WTC11 (cell line): ENCODE measurements around the gene SHISA9. TPM values are rescaled to one million over a fixed set of nuclear protein-coding genes. Genes with fewer than 3 reads are reported as not detected.
"Not testable (repeated sequence)": the region's sequence is repeated elsewhere in the genome, so short reads cannot be mapped to it uniquely, and the experiment has no call there.

Source experiments
- ATAC-seq: fragments of 200-7000 bp; cut with Tn5 transposase; 2 replicates; pipeline ENCODE4 v1.10.0; 2021; ENCODE audit warnings: mild to moderate bottlenecking, moderate library complexity
- CTCF ChIA-PET: fragments of 300-600 bp; sonication (Branson Sonifier 250); formaldehyde crosslinking; loops from one replicate; lab custom pipeline; 2021; ENCODE audit warnings: antibody characterized with exemption; lab: Charles Lee
- POLR2A ChIA-PET: fragments of 350-600 bp; sonication (Branson Sonifier 250); formaldehyde crosslinking; loops from one replicate; lab custom pipeline; 2021; ENCODE audit warnings: antibody characterized with exemption; lab: Charles Lee
- DNase-seq: peaks from one replicate; pipeline ENCODE4 v3.0.0; 2021; ENCODE audit warnings: low spot score
- H3K27ac Mint-ChIP-seq: 2 replicates; pipeline ENCODE4 v1.8.0; 2021; ENCODE audit warnings: mixed read lengths
- H3K27me3 Mint-ChIP-seq: 2 replicates; pipeline ENCODE4 v1.8.0; 2021; ENCODE audit warnings: low read depth, mild to moderate bottlenecking, moderate library complexity, mixed read lengths
- H3K36me3 Mint-ChIP-seq: 2 replicates; pipeline ENCODE4 v1.8.0; 2021; ENCODE audit warnings: mixed read lengths
- H3K4me1 Mint-ChIP-seq: 2 replicates; pipeline ENCODE4 v1.8.0; 2022; ENCODE audit warnings: mixed read lengths
- H3K4me3 Mint-ChIP-seq: 2 replicates; pipeline ENCODE4 v1.8.0; 2021; ENCODE audit warnings: mild to moderate bottlenecking, moderate library complexity, mixed read lengths
- H3K9me3 Mint-ChIP-seq: 2 replicates; pipeline ENCODE4 v1.8.0; 2021; ENCODE audit warnings: mixed read lengths
- ARID4B ChIP-seq: sonication (generic); formaldehyde crosslinking; IDR thresholded peaks from 2 replicates; pipeline ENCODE4 v1.8.0; 2023; ENCODE audit warnings: missing genetic modification reagents, mild to moderate bottlenecking, borderline replicate concordance
- CDX4 ChIP-seq: fragments of 250-450 bp; sonication (Bioruptor Pico); IDR thresholded peaks from 2 replicates; pipeline ENCODE4 v1.9.0; 2021; ENCODE audit warnings: moderate library complexity, mild to moderate bottlenecking, inconsistent platforms, borderline replicate concordance
- HMGA2 ChIP-seq: fragments of 250-450 bp; sonication (Bioruptor Pico); IDR thresholded peaks from 2 replicates; pipeline ENCODE4 v1.4.0; 2021; ENCODE audit warnings: mild to moderate bottlenecking, moderate library complexity
- JAZF1 ChIP-seq: fragments of 250-450 bp; sonication (Bioruptor Pico); IDR thresholded peaks from 2 replicates; pipeline ENCODE4 v1.9.0; 2021; ENCODE audit warnings: moderate library complexity, mild to moderate bottlenecking, inconsistent platforms
- MYBL2 ChIP-seq: sonication (generic); formaldehyde crosslinking; IDR thresholded peaks from 2 replicates; pipeline ENCODE4 v1.8.1; 2023; ENCODE audit warnings: mild to moderate bottlenecking, moderate library complexity, missing genetic modification reagents
- OVOL2 ChIP-seq: fragments of 250-450 bp; sonication (Bioruptor Pico); IDR thresholded peaks from 2 replicates; pipeline ENCODE4 v1.9.0; 2021; ENCODE audit warnings: mild to moderate bottlenecking, borderline replicate concordance
- PRDM15 ChIP-seq: sonication (generic); formaldehyde crosslinking; IDR thresholded peaks from 2 replicates; pipeline ENCODE4 v1.8.0; 2022; ENCODE audit warnings: missing genetic modification reagents
- RORB ChIP-seq: fragments of 250-450 bp; sonication (Bioruptor Pico); IDR thresholded peaks from 2 replicates; pipeline ENCODE4 v1.9.0; 2021; ENCODE audit warnings: mild to moderate bottlenecking
- SOX15 ChIP-seq: fragments of 250-450 bp; sonication (Bioruptor Pico); IDR thresholded peaks from 2 replicates; pipeline ENCODE4 v1.9.0; 2021; ENCODE audit warnings: mild to moderate bottlenecking
- USF2 ChIP-seq: sonication (generic); formaldehyde crosslinking; IDR thresholded peaks from 2 replicates; pipeline ENCODE4 v1.8.1; 2023; ENCODE audit warnings: mild to moderate bottlenecking, missing genetic modification reagents, moderate library complexity
- ZBTB21 ChIP-seq: sonication (generic); formaldehyde crosslinking; IDR thresholded peaks from 2 replicates; pipeline ENCODE4 v1.8.1; 2023; ENCODE audit warnings: mild to moderate bottlenecking, missing genetic modification reagents, borderline replicate concordance
- ZNF138 ChIP-seq: sonication (generic); formaldehyde crosslinking; conservative IDR thresholded peaks from 2 replicates; pipeline ENCODE4 v1.8.1; 2022; ENCODE audit warnings: mild to moderate bottlenecking, moderate library complexity, missing genetic modification reagents
- ZNF396 ChIP-seq: fragments of 250-450 bp; sonication (Bioruptor Pico); IDR thresholded peaks from 2 replicates; pipeline ENCODE4 v1.8.0; 2021; ENCODE audit warnings: mild to moderate bottlenecking, moderate library complexity, borderline replicate concordance
- ZNF512 ChIP-seq: sonication (generic); formaldehyde crosslinking; IDR thresholded peaks from 2 replicates; pipeline ENCODE4 v1.8.1; 2022; ENCODE audit warnings: missing genetic modification reagents, borderline replicate concordance
- total RNA-seq: library from RNA; stranded (reverse); gene quantifications from 3 replicates; pipeline ENCODE4 v1.2.3, GENCODE V29; 2021

The SHISA9 gene
- total RNA-seq, 1 experiment from 2014 or later: 37.5 TPM

GRCh38 chr16:12920739-12921138 lies 19.3 kb downstream of the SHISA9 start (continued):
- TF ChIP-seq PRDM15 (CRISPR knock-in tag): no peak
- TF ChIP-seq CDX4 (CRISPR knock-in tag): no peak
- no peak for TF ChIP-seq HMGA2
- no peak for TF ChIP-seq ZBTB21 (CRISPR knock-in tag)
- TF ChIP-seq ZNF396 (CRISPR knock-in tag): no peak
- TF ChIP-seq USF2: no peak
- TF ChIP-seq ARID4B (CRISPR knock-in tag): no peak
- TF ChIP-seq MYBL2 (CRISPR knock-in tag): no peak
- no peak for TF ChIP-seq ZNF512 (CRISPR knock-in tag)
- TF ChIP-seq JAZF1 (CRISPR knock-in tag): no peak
- TF ChIP-seq ZNF138 (CRISPR knock-in tag): no peak
- no peak for TF ChIP-seq OVOL2 (CRISPR knock-in tag)
- TF ChIP-seq SOX15: no peak
- TF ChIP-seq RORB (CRISPR knock-in tag): no peak

- H3K4me3 Mint-ChIP-seq, ATAC-seq, H3K36me3 Mint-ChIP-seq, H3K27ac Mint-ChIP-seq, DNase-seq, H3K27me3 Mint-ChIP-seq, POLR2A ChIA-PET, H3K4me1 Mint-ChIP-seq, CTCF ChIA-PET, H3K9me3 Mint-ChIP-seq: not testable (repeated sequence)
Observed at GRCh38 chr16:12923640-12924039, 22.2 kb downstream of the SHISA9 start.
